HG03565 (cell line): ENCODE data around the gene KIF19.

Experiments used
- ATAC-seq: cut with Tn5 transposase; IDR thresholded peaks from one replicate; pipeline ENCODE4 v1.9.1; 2021; ENCODE audit warnings: mild to moderate bottlenecking, moderate library complexity; ENCODE audit not compliant: unreplicated experiment

Gene KIF19

GRCh38 chr17:74339537-74340195 is 13.6 kb downstream of the KIF19 start:
- no peak for ATAC-seq

DNA sequence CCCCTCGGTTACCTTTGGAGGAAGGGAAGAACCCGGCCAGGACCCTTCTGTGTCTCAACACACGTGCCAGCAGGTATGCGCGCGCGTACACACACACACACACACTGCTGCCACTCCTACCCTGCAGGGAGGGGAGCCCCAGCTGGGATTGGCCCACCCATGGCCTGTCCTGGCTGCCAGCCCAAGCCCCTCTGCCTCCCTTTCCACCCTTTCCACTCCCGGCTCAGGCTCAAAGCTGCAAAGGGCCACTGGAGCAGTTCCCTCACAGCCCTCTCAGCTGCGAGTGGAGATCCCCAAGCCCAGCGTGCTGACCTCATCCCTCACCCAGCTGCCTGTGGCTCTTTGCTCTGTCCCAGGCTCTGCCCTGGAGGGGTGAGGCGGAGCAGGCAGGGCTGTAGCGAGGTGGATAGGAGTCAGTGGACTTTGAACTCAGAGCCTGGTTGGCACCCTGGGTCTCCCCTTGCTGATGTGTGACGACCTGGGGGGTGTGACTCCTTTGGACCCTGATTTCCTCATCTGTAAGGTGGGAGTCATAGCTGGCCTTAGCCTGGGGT is 14.5 kb downstream of the KIF19 start:
- ATAC-seq = no peak

DNA sequence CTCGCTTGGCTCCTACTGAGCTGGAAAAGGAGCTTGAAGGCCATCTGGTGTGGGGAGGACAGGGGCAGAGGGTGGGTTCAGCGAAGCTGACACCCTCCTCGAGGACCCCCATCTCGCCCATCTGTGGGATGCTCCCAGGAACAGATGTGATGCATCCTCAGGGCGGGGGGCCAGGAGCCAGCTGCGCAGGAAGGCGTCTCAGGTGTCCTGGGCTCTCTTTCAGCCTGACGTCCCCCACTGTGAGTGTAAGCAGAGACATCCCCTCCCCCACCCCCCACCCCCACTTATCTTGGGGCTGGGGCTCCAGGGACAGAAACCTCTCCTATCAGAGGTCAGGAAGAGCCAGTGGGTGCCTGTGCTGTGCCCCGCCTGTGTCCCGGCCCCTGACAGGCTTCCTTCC is 16.2 kb downstream of the KIF19 start:
- no peak for ATAC-seq

- no peak for ATAC-seq
Observed at GRCh38 chr17:74343121-74343520, 17.1 kb downstream of the KIF19 start.

DNA sequence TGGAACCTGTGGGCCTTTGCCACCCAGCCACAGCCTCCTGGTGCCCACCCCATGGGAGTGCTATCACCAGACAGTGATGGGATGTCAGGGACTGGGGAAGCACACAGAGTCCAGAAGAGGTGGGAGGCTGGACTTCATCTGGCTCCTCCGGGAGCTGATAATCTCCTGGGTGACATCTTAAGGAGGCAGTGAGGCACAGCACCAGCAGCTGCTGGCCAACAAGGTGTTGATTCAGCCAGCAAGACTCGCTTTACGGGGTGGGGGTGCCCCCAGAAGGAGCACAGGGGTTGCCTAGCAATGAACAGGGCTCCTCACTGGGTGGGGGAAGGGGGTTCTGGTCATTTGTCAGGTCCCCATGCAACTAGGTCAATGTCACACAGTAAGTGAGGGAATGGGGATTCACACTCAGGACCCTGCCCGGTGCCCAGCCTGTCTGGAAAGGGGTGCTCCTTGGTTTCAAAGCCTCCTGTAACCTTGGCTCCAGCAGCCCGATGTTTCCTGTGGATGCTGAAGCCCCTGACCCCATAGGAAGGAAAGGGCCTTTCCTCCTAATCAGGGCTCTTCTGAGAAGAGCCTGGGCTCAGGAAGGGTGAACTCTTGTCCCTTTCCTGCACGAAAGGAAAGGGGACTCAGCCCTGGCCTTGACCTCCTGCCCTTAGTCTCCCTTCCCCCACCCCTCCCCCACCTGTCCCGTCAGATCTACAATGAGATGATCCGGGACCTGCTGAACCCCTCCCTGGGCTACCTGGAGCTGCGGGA is 17.7 kb downstream of the KIF19 start:
- ATAC-seq = no peak

DNA sequence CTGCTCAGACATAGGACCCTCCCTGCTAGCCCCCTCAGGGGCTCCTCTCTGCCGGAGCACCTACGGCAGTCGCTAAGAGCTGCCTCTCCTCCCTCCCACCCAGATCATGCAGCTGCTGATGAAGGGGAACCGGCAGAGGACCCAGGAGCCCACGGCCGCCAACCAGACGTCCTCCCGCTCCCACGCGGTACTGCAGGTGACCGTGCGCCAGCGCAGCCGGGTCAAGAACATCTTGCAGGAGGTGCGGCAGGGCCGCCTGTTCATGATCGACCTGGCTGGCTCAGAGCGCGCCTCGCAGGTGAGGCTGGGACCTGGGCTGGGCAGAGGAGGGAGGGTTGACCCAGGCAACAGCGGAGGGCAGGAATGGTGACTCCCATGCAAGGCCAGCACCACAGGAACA is 18.6 kb downstream of the KIF19 start:
- ATAC-seq = no peak

- ATAC-seq = no peak
Observed at GRCh38 chr17:74345433-74346241, 19.6 kb downstream of the KIF19 start.

DNA sequence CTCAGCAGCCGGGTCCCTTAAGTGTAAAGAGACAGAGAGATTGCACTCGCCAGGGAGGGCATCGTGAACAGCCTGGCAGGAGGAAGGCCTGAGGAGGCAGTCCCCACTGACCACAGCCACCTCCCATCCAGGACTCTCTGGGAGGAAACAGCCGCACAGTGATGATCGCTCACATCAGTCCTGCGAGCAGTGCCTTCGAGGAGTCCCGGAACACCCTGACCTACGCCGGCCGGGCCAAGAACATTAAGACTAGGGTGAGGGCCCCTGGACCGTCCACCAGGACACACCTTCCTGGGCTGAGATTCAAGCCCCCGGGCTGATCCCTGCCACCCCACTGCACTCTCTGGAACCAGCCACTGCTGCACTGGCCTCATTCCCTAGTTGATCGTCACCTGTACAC is 21.6 kb downstream of the KIF19 start:
- no peak for ATAC-seq

DNA sequence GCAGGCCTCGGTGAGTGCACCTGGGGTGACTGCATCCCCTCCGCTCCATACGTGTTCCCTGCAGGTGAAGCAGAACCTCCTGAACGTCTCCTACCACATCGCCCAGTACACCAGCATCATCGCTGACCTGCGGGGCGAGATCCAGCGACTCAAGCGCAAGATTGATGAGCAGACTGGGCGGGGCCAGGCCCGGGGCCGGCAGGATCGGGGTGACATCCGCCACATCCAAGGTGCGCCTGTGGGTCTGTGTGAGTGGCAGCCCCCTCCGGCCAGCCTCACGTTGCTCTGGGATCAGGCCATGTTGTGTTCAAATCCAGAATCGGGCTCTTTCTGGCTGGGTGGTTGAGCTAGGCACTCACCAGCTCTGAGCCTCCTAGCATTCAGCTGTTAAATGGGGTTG is 23.1 kb downstream of the KIF19 start:
- ATAC-seq = no peak

- no peak for ATAC-seq
Observed at GRCh38 chr17:74350486-74350885, 24.5 kb downstream of the KIF19 start.

- ATAC-seq = no peak
Observed at GRCh38 chr17:74351552-74352210, 25.7 kb downstream of the KIF19 start.

GRCh38 chr17:74353446-74354060 is 27.5 kb downstream of the KIF19 start:
- no peak for ATAC-seq

- ATAC-seq = no peak
Observed at GRCh38 chr17:74354123-74354522, 28.1 kb downstream of the KIF19 start.

DNA sequence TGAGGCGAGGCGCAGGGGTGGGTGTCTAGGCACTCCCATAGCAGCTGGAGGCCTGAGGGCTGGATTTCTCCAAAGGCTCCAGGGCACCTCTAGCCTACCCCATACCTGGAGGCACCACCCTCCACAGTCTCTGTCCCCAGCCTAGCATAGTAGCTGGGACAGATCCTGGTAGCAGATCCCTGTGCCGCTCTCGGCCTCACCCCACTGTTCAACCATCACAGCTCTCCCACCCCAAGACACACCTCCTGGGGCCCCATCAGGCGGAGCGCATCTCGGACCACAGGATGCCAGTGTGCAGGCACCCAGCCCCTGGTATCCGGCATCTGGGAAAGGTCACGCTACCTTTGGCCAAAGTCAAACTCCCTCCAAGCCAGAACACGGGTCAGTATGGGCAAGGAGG is 28.5 kb downstream of the KIF19 start:
- no peak for ATAC-seq

DNA sequence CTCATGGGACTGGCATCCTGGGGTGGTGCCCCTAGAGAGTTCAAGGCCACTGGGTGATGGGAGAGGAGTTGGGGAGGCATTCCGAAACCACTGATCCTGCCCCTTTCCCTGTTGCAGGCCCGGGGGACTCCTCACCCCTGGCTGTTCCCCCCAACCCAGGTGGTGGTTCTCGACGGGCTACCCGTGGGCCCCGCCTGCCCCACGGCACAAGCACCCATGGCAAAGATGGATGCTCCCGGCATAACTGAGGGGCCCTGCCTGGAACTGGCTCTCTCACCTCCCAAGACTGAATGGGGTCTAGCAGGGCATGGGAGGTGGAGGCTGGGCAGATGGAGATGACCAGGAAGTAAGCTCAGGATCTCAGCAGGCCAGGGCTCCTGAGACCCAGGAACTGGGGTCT is 29.0 kb downstream of the KIF19 start:
- no peak for ATAC-seq

DNA sequence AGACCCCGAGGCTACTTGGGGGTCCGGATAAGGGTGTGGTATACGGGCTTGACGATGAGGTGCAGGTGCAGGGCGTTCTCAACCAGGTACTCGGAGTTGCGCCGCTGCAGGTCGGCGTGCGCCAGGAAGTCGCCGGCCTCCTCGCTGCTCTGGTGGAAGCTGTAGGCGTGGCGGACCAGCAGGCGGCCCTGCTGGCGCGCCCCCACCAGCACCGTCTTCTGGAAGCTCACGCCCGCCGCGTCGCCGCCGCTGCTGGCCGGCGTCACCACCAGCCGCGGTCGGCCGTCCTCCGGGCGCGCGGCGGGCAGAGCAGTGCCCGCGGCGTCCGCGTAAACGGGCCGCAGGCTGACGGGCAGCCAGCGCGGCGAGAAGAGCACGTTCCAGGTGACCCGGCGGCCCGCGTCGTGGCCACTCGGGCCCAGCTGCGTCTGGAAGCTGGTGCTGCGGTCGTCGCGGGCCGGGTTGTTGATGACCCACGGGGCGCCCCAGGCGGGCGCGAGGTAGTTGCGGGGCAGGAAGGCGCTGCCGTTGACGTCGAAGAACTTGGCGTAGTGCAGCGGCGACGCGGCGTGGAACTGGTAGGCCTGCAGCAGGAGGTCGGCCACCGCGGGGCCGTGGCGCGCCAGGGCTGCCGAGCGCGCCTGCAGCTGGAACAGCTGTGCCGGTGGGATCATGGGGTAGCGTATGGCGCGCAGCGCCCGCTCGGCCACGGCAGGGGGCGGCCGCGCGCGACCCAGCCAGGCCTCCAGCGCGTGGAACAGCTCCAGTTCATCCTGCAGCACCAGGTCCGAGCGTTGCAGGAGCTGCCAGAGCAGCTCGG is 30.8 kb downstream of the KIF19 start:
- ATAC-seq = no peak

DNA sequence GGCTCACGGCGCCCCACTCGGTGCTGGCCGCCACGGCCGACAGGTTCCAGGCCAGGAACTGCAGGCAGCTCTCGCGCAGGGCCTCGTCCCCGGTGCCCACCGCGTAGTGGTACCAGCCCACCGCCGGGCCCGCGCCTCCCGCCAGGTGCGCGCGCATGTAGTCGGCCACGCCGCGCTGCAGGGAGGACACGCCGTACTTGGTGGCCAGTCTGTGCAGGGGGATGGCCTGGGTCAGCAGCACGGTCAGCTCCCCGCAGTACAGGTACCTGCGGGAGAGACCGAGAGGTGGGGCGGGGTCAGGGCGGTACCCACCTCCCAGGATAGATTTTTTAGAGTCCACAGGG is 31.4 kb downstream of the KIF19 start:
- ATAC-seq = no peak

DNA sequence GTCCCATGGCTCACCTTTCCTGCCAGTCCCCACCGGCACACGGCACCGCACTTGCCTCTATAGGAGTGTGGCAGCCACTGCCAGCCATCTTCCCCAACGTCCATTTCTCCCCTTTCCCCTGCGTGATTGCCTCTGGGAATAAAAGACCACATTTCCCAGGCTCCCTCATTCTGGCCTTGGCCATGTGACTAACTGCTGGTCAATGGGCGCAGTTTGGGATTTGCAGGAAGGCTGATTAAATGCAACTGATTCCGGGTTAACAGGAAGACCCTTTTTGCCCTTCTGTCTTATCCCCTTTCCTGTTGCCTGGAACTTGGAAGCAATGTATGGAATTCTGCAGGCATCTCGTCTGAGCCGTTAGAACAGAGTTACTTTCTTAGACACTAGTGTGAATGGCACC is 32.7 kb downstream of the KIF19 start:
- ATAC-seq = no peak

DNA sequence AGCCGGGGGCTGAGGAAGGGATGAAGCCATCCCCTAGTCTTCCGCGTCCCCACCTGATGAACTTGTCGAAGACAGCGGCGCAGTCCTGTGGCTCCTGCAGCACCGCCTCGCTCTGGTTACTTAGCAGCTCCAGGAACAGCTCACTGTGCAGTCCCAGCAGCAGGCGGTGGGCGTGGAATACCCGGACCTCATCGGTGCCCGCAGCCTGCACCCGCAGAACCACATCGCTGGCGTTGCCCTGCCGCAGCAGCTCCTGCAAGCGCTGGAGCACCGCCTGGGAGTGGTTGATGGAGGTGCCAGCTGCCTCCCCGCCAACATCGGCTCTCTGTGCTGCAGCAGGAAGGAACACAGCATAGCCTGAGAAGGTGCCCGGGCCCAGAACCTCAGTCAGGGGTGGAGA is 33.9 kb downstream of the KIF19 start:
- ATAC-seq = no peak

GRCh38 chr17:74360899-74361229 is 34.8 kb downstream of the KIF19 start:
- ATAC-seq = no peak
